Inflammatory macrophage treated with lipopolysaccharide for 1 hour (primary cell): Measurements from ENCODE around the gene GRIK5.

Experiments
- DNase-seq, 2 donors: peaks; one replicate each; pipeline ENCODE4 v3.0.0-alpha.2; 2020 to 2022

Gene GRIK5

GRCh38 chr19:42075364-42075615 lies 5.3 kb upstream of the GRIK5 start:
- peak; percentile 37 to 49 for DNase-seq

DNA sequence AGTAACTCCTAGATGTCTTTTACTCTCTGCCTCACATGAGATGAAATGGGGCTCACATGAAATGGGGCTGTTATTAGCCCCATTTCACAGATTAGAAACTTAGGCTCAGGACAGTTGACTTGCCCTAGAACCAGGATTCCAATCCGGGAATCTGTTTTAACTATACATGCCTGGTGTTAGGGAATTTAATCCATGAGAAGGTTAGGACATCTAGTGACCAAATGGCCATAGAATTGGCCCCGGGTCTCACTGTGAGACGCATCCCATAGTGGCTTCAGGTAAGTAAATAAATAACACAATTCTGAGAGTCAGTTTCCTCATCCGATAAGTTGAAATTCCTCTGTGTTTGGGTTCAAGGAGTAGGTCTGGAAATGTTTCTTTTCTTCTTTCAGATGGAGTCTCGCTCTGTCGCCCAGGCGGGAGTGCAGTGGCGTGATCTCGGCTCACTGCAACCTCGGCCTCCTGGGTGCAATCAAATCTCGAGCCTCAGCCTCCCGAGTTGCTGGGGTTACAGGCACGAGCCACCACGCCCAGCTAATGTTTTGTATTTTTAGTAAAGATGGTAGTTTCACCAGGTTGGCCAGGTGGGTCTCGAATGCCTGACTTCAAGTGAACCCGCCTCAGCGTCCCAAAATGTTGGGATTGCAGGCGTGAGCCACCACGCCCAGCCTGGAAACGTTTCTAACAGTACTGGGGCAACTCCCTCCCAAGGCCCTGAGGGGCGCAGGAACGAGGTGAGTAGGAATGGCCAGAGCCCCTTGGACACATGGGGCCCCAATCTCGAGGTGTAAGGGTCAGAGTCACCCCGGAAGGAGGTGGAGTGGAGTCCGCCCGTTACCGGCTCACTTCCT lies 4.7 kb upstream of the GRIK5 start:
- DNase-seq, result no peak

DNA sequence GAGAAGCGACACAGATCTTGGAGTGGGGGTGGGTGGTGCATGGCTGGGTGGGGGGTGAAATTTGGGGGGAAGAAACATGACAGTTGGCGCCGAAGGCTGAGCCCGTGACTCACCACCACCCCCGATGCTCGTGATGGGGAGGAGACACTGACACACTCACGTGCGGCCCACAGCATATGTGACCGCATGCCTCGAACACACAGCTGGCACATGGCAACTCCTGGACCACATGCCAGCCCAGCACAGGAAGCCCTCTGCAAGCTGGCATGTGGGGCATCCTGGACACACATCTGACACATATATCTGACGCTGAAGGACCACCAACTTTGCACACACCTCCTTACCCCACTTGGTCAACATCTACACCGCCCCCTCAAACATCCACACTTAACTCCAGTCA lies 1.2 kb upstream of the GRIK5 start:
- DNase-seq, result no peak

DNA sequence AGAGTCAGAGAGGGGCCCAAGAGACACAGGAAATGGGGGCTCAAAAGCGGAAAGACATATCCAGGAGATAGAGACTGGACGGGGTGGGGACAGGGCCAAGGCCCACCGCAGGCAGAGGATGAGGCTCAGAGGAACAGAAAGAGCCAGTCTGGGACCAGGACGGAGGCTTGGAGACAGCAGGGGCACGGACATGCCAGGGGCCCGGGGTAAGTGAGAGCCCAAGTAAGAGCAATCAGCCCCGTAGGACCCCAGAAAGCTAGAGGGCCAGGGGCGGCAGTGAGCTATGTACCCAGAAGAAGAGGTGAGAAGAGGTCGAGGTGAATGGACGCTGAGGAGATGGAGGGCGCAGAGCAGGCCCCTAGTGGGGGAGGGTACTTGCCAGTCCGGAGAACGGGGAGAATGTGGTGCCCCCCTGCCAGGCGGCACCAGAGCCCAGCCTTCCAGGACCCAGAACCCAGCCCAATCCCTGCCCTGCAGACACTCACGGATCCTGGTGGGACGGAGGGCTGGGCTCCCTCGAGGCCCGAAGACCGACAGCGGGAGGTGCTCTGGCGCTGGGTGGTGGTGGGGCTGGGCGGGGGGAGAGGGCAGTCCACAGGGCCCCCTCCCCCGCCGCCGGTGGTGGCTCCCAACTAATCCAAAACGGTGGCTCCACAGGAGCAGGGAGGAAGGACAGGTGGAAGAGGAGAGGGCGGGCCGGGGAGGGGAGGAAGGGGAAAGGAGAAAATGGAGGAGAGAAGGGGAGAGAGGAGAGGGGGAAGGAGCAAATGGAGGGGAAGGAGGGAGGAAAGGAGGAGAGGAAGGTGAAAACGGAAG lies 1.0 kb downstream of the GRIK5 start:
- DNase-seq, result no peak

DNA sequence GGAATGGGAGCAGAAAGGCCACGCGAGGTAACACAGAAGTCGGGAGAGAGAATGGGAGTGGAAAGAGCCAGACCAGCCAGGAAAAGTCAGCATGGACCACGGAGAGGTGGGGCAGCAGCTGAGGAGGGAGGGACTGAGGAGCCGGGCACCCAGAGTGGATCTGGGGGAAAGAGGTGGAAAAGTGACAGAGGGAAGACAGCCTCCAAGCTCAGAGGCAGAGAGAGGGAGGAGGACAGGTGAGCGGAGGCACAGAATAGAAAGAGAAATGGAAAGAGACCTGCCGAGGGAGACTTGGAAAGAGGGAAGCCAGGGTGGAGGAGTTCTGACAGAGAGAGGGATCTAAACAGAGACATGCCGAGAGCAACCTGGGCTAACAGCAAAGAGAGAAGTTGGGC lies 1.6 kb downstream of the GRIK5 start:
- no peak for DNase-seq

DNA sequence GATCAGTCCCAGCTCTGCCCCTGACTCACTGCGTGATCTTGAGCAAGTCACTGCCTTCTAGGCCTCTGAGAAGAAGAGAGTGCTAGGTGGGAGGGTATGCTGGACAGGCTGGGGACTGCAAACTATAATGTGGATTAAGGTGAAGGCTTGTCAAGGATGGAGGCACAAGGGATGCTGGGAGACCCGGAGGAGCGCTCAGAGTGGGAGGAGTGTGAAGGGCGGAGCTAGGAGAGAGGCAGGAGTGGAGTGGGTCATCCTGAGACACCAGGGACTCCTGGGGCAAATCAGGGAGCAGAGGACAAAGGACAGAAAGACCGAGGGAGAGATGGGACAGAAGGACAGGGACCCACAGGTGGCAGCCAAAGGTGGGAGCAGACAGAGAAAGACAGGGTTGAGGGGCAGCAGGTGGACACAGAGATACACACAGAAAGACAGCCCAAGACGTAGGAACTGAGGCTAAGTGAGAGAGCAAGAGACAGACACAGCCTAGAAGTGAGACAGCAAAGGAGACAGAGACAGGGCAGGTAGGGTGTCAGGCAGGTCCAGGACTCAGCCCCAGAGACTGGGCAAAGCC lies 2.6 kb downstream of the GRIK5 start:
- DNase-seq, result no peak

DNA sequence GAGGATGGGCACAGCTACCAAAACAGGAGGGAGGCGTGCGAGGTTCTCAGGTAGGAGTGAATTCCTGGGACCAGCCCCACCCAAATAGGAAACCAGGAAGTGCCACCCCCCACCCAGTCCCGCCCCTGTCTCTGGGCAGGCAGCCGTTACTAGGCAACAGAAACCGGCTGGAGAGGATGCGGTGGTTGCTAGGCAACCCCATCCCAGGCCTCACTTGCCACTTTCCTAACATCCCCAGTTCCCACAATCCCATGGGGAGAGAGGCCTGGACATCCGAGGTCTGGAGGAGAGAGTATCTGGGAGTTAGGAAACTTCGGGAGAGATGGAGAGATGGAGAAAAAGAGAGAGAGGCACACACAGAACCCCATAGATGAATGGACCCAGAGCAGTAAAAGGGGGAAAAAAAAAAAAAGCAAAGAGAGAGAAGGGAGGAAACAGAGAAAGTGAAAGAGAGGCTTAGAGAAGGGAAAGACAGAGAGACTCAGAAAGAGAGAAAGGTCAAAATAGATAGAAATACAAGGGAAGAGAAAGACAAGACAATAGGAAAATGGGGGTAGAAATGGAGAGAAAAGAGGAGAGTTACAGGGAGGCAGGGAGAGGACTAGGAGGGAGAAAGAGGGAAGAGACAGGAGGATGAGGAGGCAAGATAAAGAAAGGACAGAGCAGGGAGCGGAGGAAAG lies 3.8 kb downstream of the GRIK5 start:
- no peak for DNase-seq

GRCh38 chr19:42065511-42065910 lies 4.5 kb downstream of the GRIK5 start:
- DNase-seq, result no peak

DNA sequence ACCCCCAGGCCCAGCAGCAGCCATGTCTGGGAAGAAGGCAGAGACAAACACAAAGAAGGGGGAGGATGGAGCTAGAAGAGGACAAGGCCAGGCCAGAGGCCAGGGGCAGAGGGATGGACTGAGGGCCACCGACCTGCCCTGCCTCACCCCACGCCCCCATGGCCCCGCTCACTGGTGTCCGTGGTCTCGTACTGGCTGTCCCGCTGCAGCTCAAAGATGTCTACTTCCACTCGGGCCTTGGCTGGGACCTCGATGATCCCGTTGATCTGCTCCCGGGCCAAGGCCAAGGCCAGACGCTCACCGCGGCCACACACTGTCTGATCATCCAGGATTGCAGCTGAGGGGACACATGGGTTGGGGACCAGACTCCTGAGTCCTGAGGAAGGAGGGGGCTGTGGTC lies 5.0 kb downstream of the GRIK5 start:
- DNase-seq, result no peak

- no peak for DNase-seq
Observed at GRCh38 chr19:42064432-42064831, 5.6 kb downstream of the GRIK5 start.

- no peak for DNase-seq
Observed at GRCh38 chr19:42062381-42062780, 7.6 kb downstream of the GRIK5 start.

DNA sequence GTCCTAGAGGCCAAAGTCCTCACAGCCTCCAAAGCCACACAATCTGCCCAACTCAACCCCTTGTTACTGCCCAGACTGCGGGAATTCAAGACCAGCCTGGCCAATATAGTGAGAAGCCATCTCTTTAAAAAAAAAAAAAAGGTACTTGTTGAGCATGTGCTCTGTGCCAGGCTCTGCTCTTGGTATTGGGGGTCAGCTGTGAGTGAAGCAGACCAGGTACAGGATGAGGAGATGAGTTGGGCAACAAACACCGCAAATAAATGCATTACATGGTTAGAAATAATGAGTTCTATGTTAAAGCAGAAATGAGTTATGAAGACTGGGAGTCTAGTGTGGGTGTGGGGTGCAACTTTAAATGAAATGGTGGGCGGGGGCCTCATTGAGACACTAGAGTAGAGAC lies 9.9 kb downstream of the GRIK5 start:
- no peak for DNase-seq

DNA sequence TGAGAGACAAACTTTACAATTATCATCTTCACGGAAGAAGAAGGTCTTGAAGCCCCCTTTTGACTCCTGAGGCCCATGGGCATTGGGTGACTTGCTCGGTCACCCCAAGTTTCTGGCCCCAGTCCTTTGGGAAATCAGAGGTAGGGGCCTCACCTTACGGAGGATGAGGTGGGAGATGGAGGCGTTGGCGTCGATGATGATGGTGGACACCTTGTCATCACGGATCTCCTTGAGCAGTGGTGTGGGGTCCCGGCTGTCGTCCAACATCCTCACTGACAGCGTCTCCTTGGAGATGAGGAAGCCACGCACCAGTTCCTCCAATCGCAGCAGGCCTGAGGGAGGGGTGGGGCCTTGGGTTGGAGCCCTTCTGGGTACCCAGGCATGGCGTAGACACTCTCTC lies 10.8 kb downstream of the GRIK5 start:
- no peak for DNase-seq

DNA sequence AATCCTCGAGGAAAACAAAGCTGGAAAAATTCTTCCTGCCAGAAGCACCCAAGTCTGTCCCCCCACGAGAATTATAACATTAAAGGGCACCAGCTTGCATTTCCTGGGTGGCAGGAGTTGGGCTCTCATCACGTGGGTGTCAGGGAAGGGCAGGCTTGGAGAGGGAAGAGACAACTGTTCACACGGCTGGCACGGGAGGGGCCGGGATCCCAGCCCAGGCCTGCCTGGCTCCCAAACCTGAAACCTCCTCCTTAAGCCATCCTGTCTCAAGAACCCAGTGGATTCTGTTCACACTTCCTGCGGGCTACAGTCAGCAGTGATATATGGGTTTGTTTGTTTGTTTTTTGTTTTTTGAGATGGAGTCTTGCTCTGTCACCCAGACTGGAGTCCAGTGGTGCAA lies 12.2 kb downstream of the GRIK5 start:
- no peak for DNase-seq

GRCh38 chr19:42054205-42054604 lies 15.8 kb downstream of the GRIK5 start:
- no peak for DNase-seq

- DNase-seq, result no peak
Observed at GRCh38 chr19:42053037-42053935, 16.7 kb downstream of the GRIK5 start.

GRCh38 chr19:42052241-42052863 lies 17.7 kb downstream of the GRIK5 start:
- no peak for DNase-seq

DNA sequence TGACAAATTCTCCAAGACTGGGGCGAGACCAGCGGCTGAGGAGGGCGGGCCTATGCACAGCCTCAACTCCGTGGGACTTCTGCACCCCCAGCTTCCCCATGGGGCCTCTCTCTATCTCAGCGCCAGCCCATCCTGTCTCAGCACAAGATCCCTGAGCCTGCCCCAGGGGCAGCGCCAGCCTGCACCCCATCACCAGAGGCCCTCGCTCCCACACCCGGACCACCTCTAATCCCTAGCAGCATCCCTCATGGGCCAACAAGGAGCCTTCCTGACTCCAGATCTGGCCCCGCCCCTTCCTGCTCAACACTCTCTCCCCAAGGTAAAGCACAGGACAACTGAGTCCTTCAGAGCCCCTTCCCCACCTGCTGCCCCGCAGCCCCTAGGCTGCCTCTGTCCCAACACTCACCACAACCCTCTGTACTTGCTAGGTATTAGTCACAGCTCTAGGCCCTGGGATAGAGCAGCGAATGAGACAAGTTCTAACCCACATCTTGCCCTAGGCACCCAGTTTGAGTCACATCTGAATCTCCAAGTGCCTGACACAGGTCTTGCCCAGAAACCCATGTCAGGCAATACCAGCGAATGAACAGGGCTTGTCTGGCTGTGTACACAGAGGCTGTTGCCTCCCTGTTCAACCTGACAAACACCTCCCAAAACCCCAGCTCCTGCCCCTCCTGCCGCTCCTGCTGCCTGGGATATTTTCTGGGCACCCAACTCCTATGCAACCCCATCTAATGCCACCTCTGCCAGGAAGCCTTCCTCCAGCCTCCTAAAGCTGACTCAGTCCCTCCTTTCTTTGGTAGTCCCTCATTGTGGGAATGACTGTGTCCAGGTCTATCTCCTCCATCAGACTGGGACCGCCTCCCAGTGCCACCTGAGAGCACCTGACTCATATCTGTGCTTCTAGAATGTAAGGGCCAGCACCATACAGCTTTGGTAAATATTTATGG lies 18.6 kb downstream of the GRIK5 start:
- no peak for DNase-seq

DNA sequence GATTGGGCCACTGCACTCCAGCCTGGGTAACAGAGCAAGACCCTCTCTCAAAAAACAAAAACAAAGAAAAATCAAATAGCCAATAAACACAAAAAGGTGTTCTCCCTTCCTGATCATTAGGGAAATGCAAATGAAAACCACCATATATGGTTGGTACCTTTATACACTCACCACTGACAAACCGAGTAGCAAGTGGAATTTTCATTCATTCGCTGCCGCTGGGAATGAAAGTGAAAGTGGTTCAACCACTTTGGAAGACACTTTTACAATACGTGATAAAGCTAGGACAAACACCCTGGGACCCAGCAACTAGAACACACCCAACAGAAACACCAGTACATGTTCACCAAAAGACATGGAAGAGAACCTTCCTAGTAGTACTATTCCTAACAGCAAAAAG lies 21.0 kb downstream of the GRIK5 start:
- DNase-seq, result no peak

DNA sequence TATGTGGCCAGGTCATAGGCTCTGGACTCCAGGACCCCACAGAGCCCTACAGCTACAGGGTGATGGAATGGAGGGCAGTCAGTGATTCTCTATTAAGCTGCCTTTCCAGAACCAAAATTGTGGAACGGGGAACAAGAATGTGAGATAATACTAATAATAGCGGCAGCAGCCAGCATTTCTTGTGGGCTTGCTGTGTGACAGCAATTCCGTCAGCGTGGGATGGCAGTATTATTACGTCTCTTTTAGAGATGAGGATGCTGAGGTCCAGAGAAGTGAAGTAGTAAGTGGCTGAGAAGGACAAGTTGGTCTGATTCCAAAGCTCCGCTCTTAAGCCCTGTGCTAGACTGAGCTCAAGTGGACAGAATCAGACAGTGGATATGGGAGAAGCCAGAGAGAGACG lies 24.4 kb downstream of the GRIK5 start:
- DNase-seq, result no peak
